Hepatocyte (in vitro differentiated cells): ENCODE data around the gene ECE1.

Experiments used
- EZH2 ChIP-seq: fragments of 200-600 bp; sonication (generic); IDR thresholded peaks from 2 replicates; pipeline ENCODE4 v1.6.1; 2016; ENCODE audit warnings: antibody characterized with exemption, mild to moderate bottlenecking, borderline replicate concordance
- EZH2phosphoT487 ChIP-seq: fragments of 200-600 bp; sonication (generic); IDR thresholded peaks from one replicate; pipeline ENCODE4 v1.6.1; 2018; ENCODE audit warnings: antibody characterized with exemption, mild to moderate bottlenecking, low read depth, moderate library complexity; ENCODE audit not compliant: unreplicated experiment, severe bottlenecking
- TF ChIP-seq, protein P1 (sequence below): fragments of 200-600 bp; sonication (generic); IDR thresholded peaks from 2 replicates; pipeline ENCODE4 v1.5.1; 2016; ENCODE audit warnings: antibody characterized with exemption, mild to moderate bottlenecking; ENCODE audit not compliant: poor library complexity

DNA sequence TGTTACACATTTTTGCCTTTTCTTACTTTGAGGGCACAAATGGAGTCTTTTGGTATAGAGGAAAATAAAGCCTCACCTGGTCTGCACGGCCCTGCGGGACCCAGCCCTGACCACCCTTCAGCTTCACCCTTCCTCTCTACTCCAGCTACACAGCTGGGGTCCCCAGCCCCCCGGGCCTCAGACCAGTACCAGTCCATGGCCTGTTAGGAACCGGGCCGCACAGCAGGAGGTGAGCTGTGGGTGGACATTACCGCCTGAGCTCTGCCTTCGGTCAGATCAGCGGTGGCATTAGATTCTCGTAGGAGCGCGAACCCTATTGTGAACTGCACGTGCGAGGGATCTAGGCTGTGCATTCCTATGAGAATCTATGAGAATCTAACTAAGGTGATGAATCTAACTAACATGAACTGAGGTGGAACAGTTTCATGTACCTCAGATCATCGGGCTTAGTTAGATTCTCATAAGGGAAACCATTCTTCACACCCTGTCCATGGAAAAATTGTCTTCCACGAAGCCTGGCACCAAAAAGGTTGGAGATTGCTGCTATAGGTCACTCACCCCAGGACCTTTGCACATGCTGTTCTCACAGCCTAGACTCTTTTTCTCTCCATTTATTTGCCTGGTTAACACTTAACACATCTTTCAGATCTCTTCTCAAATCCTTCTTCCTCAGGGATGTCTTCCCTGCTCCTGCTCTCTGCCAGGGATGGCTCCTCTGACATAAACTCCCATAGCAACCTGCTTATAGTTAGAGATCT is 37.5 kb upstream of the ECE1 start:
- TF ChIP-seq EZH2phosphoT487 (no peak), EZH2 (no peak)
- TF ChIP-seq, protein P1, sequence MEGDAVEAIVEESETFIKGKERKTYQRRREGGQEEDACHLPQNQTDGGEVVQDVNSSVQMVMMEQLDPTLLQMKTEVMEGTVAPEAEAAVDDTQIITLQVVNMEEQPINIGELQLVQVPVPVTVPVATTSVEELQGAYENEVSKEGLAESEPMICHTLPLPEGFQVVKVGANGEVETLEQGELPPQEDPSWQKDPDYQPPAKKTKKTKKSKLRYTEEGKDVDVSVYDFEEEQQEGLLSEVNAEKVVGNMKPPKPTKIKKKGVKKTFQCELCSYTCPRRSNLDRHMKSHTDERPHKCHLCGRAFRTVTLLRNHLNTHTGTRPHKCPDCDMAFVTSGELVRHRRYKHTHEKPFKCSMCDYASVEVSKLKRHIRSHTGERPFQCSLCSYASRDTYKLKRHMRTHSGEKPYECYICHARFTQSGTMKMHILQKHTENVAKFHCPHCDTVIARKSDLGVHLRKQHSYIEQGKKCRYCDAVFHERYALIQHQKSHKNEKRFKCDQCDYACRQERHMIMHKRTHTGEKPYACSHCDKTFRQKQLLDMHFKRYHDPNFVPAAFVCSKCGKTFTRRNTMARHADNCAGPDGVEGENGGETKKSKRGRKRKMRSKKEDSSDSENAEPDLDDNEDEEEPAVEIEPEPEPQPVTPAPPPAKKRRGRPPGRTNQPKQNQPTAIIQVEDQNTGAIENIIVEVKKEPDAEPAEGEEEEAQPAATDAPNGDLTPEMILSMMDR, result no peak
